OCI-LY3 (cell line): ENCODE results near the gene ADA.

Experiments used
- H2AFZ ChIP-seq: fragments of 200-600, 300-600 bp; shearing (Covaris generic); 2 replicates; pipeline ENCODE4 v1.6.0; 2014; ENCODE audit warnings: antibody characterized with exemption, low read depth, low read length
- H3K27ac ChIP-seq: fragments of 200-600, 300-600 bp; sonication (generic); 2 replicates; pipeline ENCODE4 v1.5.1; 2014; ENCODE audit warnings: mild to moderate bottlenecking, low read length, moderate library complexity, mixed read lengths
- H3K27me3 ChIP-seq: fragments of 200-600, 300-600 bp; sonication (generic); 2 replicates; pipeline ENCODE4 v1.6.1; 2014; ENCODE audit warnings: low read depth, low read length, mixed read lengths
- H3K36me3 ChIP-seq: fragments of 200-600, 300-600 bp; sonication (generic); replicated peaks from 2 replicates; pipeline ENCODE3; 2014; ENCODE audit warnings: low read depth, low read length, mixed read lengths
- H3K4me1 ChIP-seq: fragments of 300-600, 200-600 bp; sonication (generic); 2 replicates; pipeline ENCODE4 v1.6.1; 2014; ENCODE audit warnings: low read length, mixed read lengths
- H3K4me2 ChIP-seq: fragments of 200-600, 300-600 bp; sonication (generic); 2 replicates; pipeline ENCODE4 v1.6.1; 2014; ENCODE audit warnings: low read length, mixed read lengths
- H3K4me3 ChIP-seq: fragments of 300-600, 200-600 bp; sonication (generic); 2 replicates; pipeline ENCODE4 v1.5.1; 2014; ENCODE audit warnings: antibody characterized with exemption, mild to moderate bottlenecking, low read length, moderate library complexity
- H3K79me2 ChIP-seq: fragments of 300-600, 200-600 bp; shearing (Covaris generic); 2 replicates; pipeline ENCODE4 v1.6.1; 2014; ENCODE audit warnings: mild to moderate bottlenecking, low read length, mixed read lengths
- H3K9ac ChIP-seq: fragments of 300-600, 200-600 bp; shearing (Covaris generic); 2 replicates; pipeline ENCODE4 v1.6.0; 2014; ENCODE audit warnings: mild to moderate bottlenecking, low read length, moderate library complexity
- H3K9me3 ChIP-seq: fragments of 200-600, 300-600 bp; shearing (Covaris generic); 2 replicates; pipeline ENCODE4 v1.6.1; 2014; ENCODE audit warnings: low read length, mixed read lengths; ENCODE audit not compliant: insufficient read depth
- H4K20me1 ChIP-seq: fragments of 200-600, 300-600 bp; sonication (generic); 2 replicates; pipeline ENCODE4 v1.6.1; 2016; ENCODE audit warnings: low read length, mixed read lengths; ENCODE audit not compliant: insufficient read depth
- EZH2phosphoT487 ChIP-seq: fragments of 200-600 bp; shearing (Covaris generic); IDR thresholded peaks from 2 replicates; pipeline ENCODE4 v1.6.1; 2018; ENCODE audit warnings: antibody characterized with exemption, mixed run types, low read depth
- TF ChIP-seq, protein P1 (sequence below): fragments of 200-600, 300-600 bp; sonication (generic); IDR thresholded peaks from 2 replicates; pipeline ENCODE4 v1.5.1; 2014; ENCODE audit warnings: antibody characterized with exemption, low read length, low read depth

Gene ADA

GRCh38 chr20:44641325-44641724 lies 10.2 kb downstream of the ADA start:
- Histone ChIP-seq H3K4me3 (no peak overlapping the region), H3K9me3 (no peaks in the 10 kb centered on the region), H3K9ac (no peak overlapping the region), H3K4me2 (no peak overlapping the region), H3K27me3 (no peaks in the 10 kb centered on the region), H3K79me2 (peaks cover 36% of the 10 kb centered on the region), H3K4me1 (peaks cover 45% of the 10 kb centered on the region), H2AFZ (no peak overlapping the region), H3K36me3 (peaks cover 30% of the 10 kb centered on the region), H3K27ac (no peak overlapping the region), H4K20me1 (no peaks in the 10 kb centered on the region)
- TF ChIP-seq, protein P1, sequence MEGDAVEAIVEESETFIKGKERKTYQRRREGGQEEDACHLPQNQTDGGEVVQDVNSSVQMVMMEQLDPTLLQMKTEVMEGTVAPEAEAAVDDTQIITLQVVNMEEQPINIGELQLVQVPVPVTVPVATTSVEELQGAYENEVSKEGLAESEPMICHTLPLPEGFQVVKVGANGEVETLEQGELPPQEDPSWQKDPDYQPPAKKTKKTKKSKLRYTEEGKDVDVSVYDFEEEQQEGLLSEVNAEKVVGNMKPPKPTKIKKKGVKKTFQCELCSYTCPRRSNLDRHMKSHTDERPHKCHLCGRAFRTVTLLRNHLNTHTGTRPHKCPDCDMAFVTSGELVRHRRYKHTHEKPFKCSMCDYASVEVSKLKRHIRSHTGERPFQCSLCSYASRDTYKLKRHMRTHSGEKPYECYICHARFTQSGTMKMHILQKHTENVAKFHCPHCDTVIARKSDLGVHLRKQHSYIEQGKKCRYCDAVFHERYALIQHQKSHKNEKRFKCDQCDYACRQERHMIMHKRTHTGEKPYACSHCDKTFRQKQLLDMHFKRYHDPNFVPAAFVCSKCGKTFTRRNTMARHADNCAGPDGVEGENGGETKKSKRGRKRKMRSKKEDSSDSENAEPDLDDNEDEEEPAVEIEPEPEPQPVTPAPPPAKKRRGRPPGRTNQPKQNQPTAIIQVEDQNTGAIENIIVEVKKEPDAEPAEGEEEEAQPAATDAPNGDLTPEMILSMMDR: no peak
- no peak for TF ChIP-seq EZH2phosphoT487

DNA sequence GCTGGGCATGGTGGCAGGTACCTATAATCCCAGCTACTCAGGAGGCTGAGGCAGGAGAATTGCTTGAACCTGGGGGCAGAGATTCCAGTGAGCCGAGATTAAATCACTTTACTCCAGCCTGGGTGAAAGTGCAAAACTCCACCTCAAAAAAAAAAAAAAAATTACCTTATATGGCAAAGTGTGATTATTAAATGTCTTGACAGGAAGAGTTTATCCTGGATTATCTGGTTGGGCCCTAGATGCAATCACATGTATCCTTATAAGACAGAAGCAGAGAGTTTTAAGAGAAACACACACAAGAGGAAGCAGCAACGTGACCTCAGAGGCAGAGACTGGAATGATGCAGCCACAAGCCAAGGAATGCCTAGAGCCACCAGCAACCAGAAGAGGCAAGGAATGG lies 11.0 kb downstream of the ADA start:
- TF ChIP-seq, protein P1: no peak
- no peak for TF ChIP-seq EZH2phosphoT487
- Histone ChIP-seq H3K9ac (no peak overlapping the region), H3K9me3 (no peaks in the 10 kb centered on the region), H3K79me2 (peaks cover 30% of the 10 kb centered on the region), H3K27ac (no peak overlapping the region), H2AFZ (no peak overlapping the region), H4K20me1 (no peaks in the 10 kb centered on the region), H3K4me1 (peaks cover 37% of the 10 kb centered on the region), H3K4me3 (no peak overlapping the region), H3K36me3 (peaks cover 35% of the 10 kb centered on the region), H3K4me2 (no peak overlapping the region), H3K27me3 (no peaks in the 10 kb centered on the region)

DNA sequence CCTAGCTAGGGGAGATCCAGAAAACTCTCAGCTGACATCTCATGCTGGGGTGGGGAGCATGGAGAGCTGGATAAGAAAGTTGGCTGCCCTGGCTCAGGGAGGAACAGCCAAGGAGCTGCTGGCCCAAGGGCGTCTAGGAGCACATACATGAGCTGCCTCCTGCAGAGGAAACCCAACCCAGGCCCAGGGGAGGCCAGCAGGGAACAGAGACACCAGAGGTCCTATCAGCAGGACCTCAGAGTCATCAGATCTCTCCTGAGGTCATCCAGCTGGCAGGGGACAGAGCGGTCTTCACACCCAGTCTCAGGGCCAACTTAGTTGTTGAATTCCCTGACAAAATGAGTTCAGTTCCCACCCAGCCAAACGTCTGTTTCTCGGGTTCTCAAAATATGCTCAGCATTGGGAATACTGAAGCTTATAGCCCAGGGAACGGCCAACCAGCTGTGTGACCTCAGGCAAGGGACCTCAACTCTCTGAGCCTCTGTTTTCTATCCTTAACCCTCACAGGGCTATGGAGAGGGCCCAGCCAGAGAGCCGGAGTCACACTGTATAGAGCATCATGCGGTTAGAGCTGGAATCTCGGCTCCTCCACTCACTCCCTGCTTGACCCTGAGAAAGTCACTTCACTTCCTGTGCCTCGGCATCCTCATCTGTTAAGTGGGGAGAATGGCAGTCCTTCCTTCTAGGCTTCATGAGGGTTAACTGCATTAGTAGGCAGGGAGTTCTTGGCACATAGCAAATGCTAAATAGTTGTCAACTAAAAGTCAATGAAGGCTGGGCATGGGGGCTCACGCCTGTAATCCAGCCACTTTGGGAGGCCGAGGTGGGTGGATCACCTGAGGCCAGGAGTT lies 13.8 kb downstream of the ADA start:
- Histone ChIP-seq H4K20me1 (peaks cover 5% of the 10 kb centered on the region; the same call in 1 of the 2 replicates), H3K9ac (no peak overlapping the region), H3K27me3 (no peaks in the 10 kb centered on the region), H3K79me2 (peaks cover 10% of the 10 kb centered on the region; the same call in 1 of the 2 replicates), H3K4me2 (no peak overlapping the region), H3K9me3 (no peaks in the 10 kb centered on the region), H3K27ac (no peak overlapping the region), H3K36me3 (peaks cover 58% of the 10 kb centered on the region), H2AFZ (no peak overlapping the region), H3K4me3 (no peak overlapping the region), H3K4me1 (peaks cover 19% of the 10 kb centered on the region)
- TF ChIP-seq, protein P1: no peak
- TF ChIP-seq EZH2phosphoT487: no peak

DNA sequence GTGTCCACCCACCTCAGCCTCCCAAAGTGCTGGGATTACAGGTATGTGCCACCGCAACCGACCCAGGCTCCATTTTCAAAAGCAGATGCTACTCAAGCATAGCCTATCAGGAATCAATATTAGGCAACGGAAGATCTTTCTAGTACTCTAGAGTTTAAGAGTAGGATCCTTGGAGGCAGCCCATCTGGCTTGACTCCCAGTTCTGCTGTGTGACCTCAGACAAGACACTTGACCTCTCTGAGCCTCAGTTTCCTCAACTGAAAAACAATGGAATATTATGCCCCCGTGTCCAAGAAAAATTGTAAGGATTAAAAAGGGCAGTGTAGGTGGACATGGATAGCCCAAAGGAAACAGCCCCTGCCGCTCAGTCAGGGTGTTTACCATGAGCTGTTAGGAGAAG lies 14.5 kb downstream of the ADA start:
- Histone ChIP-seq H3K4me3 (no peak overlapping the region), H3K27me3 (no peaks in the 10 kb centered on the region), H3K27ac (no peak overlapping the region), H3K36me3 (peaks cover 59% of the 10 kb centered on the region), H4K20me1 (peaks cover 5% of the 10 kb centered on the region), H3K4me2 (no peak overlapping the region), H3K79me2 (peaks cover 4% of the 10 kb centered on the region; the same call in 1 of the 2 replicates), H3K9me3 (no peaks in the 10 kb centered on the region), H3K4me1 (peaks cover 12% of the 10 kb centered on the region), H3K9ac (no peak overlapping the region), H2AFZ (no peak overlapping the region)
- TF ChIP-seq, protein P1: no peak
- TF ChIP-seq EZH2phosphoT487: no peak
